IMR-90 (cell line): Measurements from ENCODE around the gene GRSF1. TPM values are rescaled to one million over a fixed set of nuclear protein-coding genes. Genes with fewer than 3 reads are reported as not detected.

Experiments used
- ATAC-seq: fragments of 200-7000 bp; cut with Tn5 transposase; 2 replicates; pipeline ENCODE4 v1.9.1; 2020; ENCODE audit warnings: low read depth, mild to moderate bottlenecking, moderate library complexity
- BruUV-seq: library from RNA; stranded (reverse); fragments of 400-500 nt; replicated peaks from 2 replicates; lab custom pipeline; 2021; lab: Mats Ljungman, UMichigan
- CTCF ChIA-PET: fragments of 300-600 bp; formaldehyde crosslinking; extraction: SDS; loops from one replicate; lab custom pipeline; 2021; ENCODE audit warnings: antibody characterized with exemption; lab: Yijun Ruan, JAX
- POLR2A ChIA-PET: fragments of 300-600 bp; sonication (Branson Sonifier 250); formaldehyde crosslinking; loops from one replicate; lab custom pipeline; 2022; ENCODE audit warnings: antibody characterized with exemption; ENCODE audit not compliant: unreplicated experiment; lab: Charles Lee
- DNase-seq: peaks from one replicate; pipeline ENCODE4 v3.0.0; 2013
- H2AFZ ChIP-seq: replicated peaks from 2 replicates; pipeline ENCODE3; 2013; ENCODE audit warnings: low read length, mild to moderate bottlenecking; ENCODE audit not compliant: poor library complexity
- H2AK5ac ChIP-seq: 2 replicates; pipeline ENCODE4 v1.6.1; 2013; ENCODE audit warnings: low read depth, low read length, inconsistent platforms
- H2AK9ac ChIP-seq: replicated peaks from 2 replicates; pipeline ENCODE3; 2013; ENCODE audit warnings: mild to moderate bottlenecking, low read depth, low read length, moderate library complexity; ENCODE audit not compliant: poor library complexity
- H2BK120ac ChIP-seq: 2 replicates; pipeline ENCODE4 v1.6.1; 2013; ENCODE audit warnings: low read depth, low read length, inconsistent platforms
- H2BK15ac ChIP-seq: 3 replicates; pipeline ENCODE4 v1.6.1; 2013; ENCODE audit warnings: low read depth, low read length, inconsistent platforms
- H2BK20ac ChIP-seq: 2 replicates; pipeline ENCODE4 v1.6.1; 2013; ENCODE audit warnings: low read depth, mild to moderate bottlenecking, inconsistent platforms, low read length, moderate library complexity
- H2BK5ac ChIP-seq: 2 replicates; pipeline ENCODE4 v1.6.1; 2013; ENCODE audit warnings: mild to moderate bottlenecking, low read depth, low read length, inconsistent platforms; ENCODE audit not compliant: poor library complexity, severe bottlenecking
- H3K14ac ChIP-seq: replicated peaks from 2 replicates; pipeline ENCODE4 v1.6.1; 2013; ENCODE audit warnings: low read depth, low read length, inconsistent platforms
- H3K18ac ChIP-seq: 2 replicates; pipeline ENCODE4 v1.6.1; 2013; ENCODE audit warnings: low read depth, low read length, control low read depth
- H3K23ac ChIP-seq: 2 replicates; pipeline ENCODE4 v1.6.1; 2013; ENCODE audit warnings: low read depth, low read length, inconsistent platforms
- H3K27ac ChIP-seq: 2 replicates; pipeline ENCODE4 v1.5.1; 2013; ENCODE audit warnings: mild to moderate bottlenecking, control low read depth, low read length; ENCODE audit not compliant: insufficient read depth
- H3K27me3 ChIP-seq: 2 replicates; pipeline ENCODE4 v1.6.1; 2013; ENCODE audit warnings: low read length; ENCODE audit not compliant: control insufficient read depth, insufficient read depth
- H3K36me3 ChIP-seq: 2 replicates; pipeline ENCODE4 v1.6.1; 2013; ENCODE audit warnings: low read length, mixed read lengths; ENCODE audit not compliant: control insufficient read depth, insufficient read depth
- H3K4ac ChIP-seq: 2 replicates; pipeline ENCODE4 v1.6.1; 2013; ENCODE audit warnings: low read depth, low read length, inconsistent platforms
- H3K4me1 ChIP-seq: 2 replicates; pipeline ENCODE4 v1.6.1; 2013; ENCODE audit warnings: low read length, mixed read lengths; ENCODE audit not compliant: control insufficient read depth, insufficient read depth
- H3K4me2 ChIP-seq: 2 replicates; pipeline ENCODE4 v1.6.1; 2013; ENCODE audit warnings: low read depth, mild to moderate bottlenecking, control low read depth, low read length, moderate library complexity
- H3K4me3 ChIP-seq: 2 replicates; pipeline ENCODE4 v1.5.1; 2013; ENCODE audit warnings: low read depth, mild to moderate bottlenecking, control low read depth, low read length, moderate library complexity; ENCODE audit not compliant: insufficient read depth
- H3K56ac ChIP-seq: 2 replicates; pipeline ENCODE4 v1.6.1; 2013; ENCODE audit warnings: low read length, inconsistent platforms; ENCODE audit not compliant: insufficient read depth; ENCODE audit errors: extremely low read depth
- H3K79me1 ChIP-seq, 2 experiments: 2 replicates each; pipeline ENCODE4 v1.6.1; 2013; ENCODE audit warnings: low read length in 2 of 2, inconsistent platforms in 1 of 2, low read depth in 1 of 2
- H3K9ac ChIP-seq: 2 replicates; pipeline ENCODE4 v1.6.1; 2013; ENCODE audit warnings: low read depth, low read length, control low read depth
- H3K9me1 ChIP-seq: 2 replicates; pipeline ENCODE4 v1.6.1; 2013; ENCODE audit warnings: low read length, inconsistent platforms; ENCODE audit not compliant: insufficient read depth
- H3K9me3 ChIP-seq: 2 replicates; pipeline ENCODE4 v1.6.1; 2013; ENCODE audit warnings: low read length; ENCODE audit not compliant: control insufficient read depth, insufficient read depth
- H4K20me1 ChIP-seq: 2 replicates; pipeline ENCODE4 v1.6.1; 2013; ENCODE audit warnings: low read length, inconsistent platforms; ENCODE audit not compliant: insufficient read depth
- H4K5ac ChIP-seq: 2 replicates; pipeline ENCODE4 v1.6.1; 2013; ENCODE audit warnings: mild to moderate bottlenecking, low read depth, low read length, control low read depth
- H4K8ac ChIP-seq, 2 experiments: 2 replicates each; pipeline ENCODE4 v1.6.1; 2013; ENCODE audit warnings: low read depth in 2 of 2, low read length in 2 of 2, control low read depth in 1 of 2, inconsistent platforms in 1 of 2
- H4K91ac ChIP-seq: 2 replicates; pipeline ENCODE4 v1.6.1; 2013; ENCODE audit warnings: low read depth, low read length, inconsistent platforms; ENCODE audit not compliant: insufficient read depth
- FOS ChIP-seq: fragments of 150-350 bp; IDR thresholded peaks from 2 replicates; pipeline ENCODE4 v1.6.1; 2016; ENCODE audit warnings: low read depth, low read length
- MAFK ChIP-seq: IDR thresholded peaks from 2 replicates; pipeline ENCODE4 v1.6.1; 2012; ENCODE audit warnings: low read depth, low read length, improper control_type of control experiment
- MXI1 ChIP-seq: IDR thresholded peaks from 2 replicates; pipeline ENCODE4 v1.6.1; 2012; ENCODE audit warnings: low read depth, mild to moderate bottlenecking, low read length, moderate library complexity, borderline replicate concordance
- NFE2L2 ChIP-seq: fragments of 150-350 bp; IDR thresholded peaks from 2 replicates; pipeline ENCODE4 v1.6.1; 2016; ENCODE audit warnings: low read depth, mild to moderate bottlenecking, low read length
- RAD21 ChIP-seq: IDR thresholded peaks from 2 replicates; pipeline ENCODE4 v1.6.1; 2012; ENCODE audit warnings: low read length, improper control_type of control experiment
- RCOR1 ChIP-seq: IDR thresholded peaks from 2 replicates; pipeline ENCODE4 v1.6.1; 2012; ENCODE audit warnings: mild to moderate bottlenecking, low read length, improper control_type of control experiment; ENCODE audit not compliant: insufficient replicate concordance
- RFX5 ChIP-seq: IDR thresholded peaks from 2 replicates; pipeline ENCODE4 v1.8.0; 2012; ENCODE audit warnings: low read depth, mild to moderate bottlenecking, low read length, moderate library complexity
- WGBS, 2 experiments: methylation state at CpG; one replicate each; pipeline versions ENCODE4 v1.1.5 to v1.1.7; 2013; ENCODE audit warnings: missing lambda C conversion rate in 2 of 2; ENCODE audit not compliant: insufficient read length in 1 of 2; ENCODE audit errors: extremely low coverage in 2 of 2; 5-methylcytosine and 5-hydroxymethylcytosine counted together
- dilution Hi-C: fragments of 300-500 bp; cut with HindIII; formaldehyde crosslinking; loops from one replicate; pipeline ENCODE4 v1.14.3; 2018; ENCODE audit warnings: low sequenced_read_pairs; ENCODE audit not compliant: unreplicated experiment
- in situ Hi-C: fragments of 300-500 bp; cut with MboI; formaldehyde crosslinking; loops from 3 replicates; pipeline ENCODE4 v1.14.3; 2019; ENCODE audit warnings: low sequenced_read_pairs, inconsistent platforms, mixed read lengths
- intact Hi-C: fragments of 100-400 bp; cut with micrococcal nuclease; formaldehyde crosslinking; loops from 2 replicates; pipeline ENCODE4 v1.10.0; 2022
- polyA plus RNA-seq, 3 experiments: library from polyadenylated mRNA; depleted of rRNA; stranded (reverse); fragments of >200 nt; gene quantifications; 2 replicates each; pipeline ENCODE4 v1.2.3, GENCODE V29; 2012; ENCODE audit warnings: low replicate concordance in 1 of 3
- total RNA-seq: library from RNA; depleted of rRNA; stranded (reverse); fragments of >200 nt; gene quantifications from 2 replicates; pipeline ENCODE4 v1.2.3, GENCODE V29; 2012
- TF ChIP-seq, protein P1 (sequence below): conservative IDR thresholded peaks from 2 replicates; pipeline ENCODE4 v1.5.1; 2012; ENCODE audit warnings: mild to moderate bottlenecking, low read depth, low read length, improper control_type of control experiment

Gene GRSF1
- total and polyA plus RNA-seq, 2 of the 4 experiments (the other 2 are of a cell fraction) = 67.7 to 71.5 TPM

- no peaks in the 10 kb centered on the region for H3K27me3 ChIP-seq
- no peak overlapping the region for H4K8ac ChIP-seq
- no peak overlapping the region for H3K4me2 ChIP-seq
- in situ Hi-C loops = no loop called here
- no peak overlapping the region for H2AK9ac ChIP-seq
- H3K56ac ChIP-seq = no peak overlapping the region
- H3K18ac ChIP-seq = no peak overlapping the region
- H2BK120ac ChIP-seq = no peak overlapping the region
- dilution Hi-C loops = no loop called here
- DNase-seq (no peak), ATAC-seq (no peak)
- WGBS, 2 experiments = no CpG with 5 or more reads among the region's 5 CpGs
- H4K91ac ChIP-seq = no peak overlapping the region
- no peak overlapping the region for H3K27ac ChIP-seq
- no TSS peak for BruUV-seq
- no peak overlapping the region for H3K23ac ChIP-seq
- no peaks in the 10 kb centered on the region for H3K9me3 ChIP-seq
- intact Hi-C loops = loop anchor here (5.0 kb wide), 1 partner anchor 40 kb away; no protein-coding TSS in a partner anchor
- H3K4me3 ChIP-seq = no peak overlapping the region
- no peak overlapping the region for H2BK15ac ChIP-seq
- H3K4ac ChIP-seq = no peak overlapping the region
- 0 out of 2 replicates have a peak, but pooled peaks cover 3% of the 10 kb centered on the region for H3K9me1 ChIP-seq
- no peaks in the 10 kb centered on the region for H4K20me1 ChIP-seq
- no peak overlapping the region for H3K14ac ChIP-seq
- H2BK20ac ChIP-seq = no peak overlapping the region
- H4K5ac ChIP-seq = no peak overlapping the region
- TF ChIP-seq RAD21 = no peak
- no peak for TF ChIP-seq RFX5
- no peak for TF ChIP-seq NFE2L2
- no peak for TF ChIP-seq FOS
- TF ChIP-seq MXI1 = no peak
- TF ChIP-seq, protein P1, sequence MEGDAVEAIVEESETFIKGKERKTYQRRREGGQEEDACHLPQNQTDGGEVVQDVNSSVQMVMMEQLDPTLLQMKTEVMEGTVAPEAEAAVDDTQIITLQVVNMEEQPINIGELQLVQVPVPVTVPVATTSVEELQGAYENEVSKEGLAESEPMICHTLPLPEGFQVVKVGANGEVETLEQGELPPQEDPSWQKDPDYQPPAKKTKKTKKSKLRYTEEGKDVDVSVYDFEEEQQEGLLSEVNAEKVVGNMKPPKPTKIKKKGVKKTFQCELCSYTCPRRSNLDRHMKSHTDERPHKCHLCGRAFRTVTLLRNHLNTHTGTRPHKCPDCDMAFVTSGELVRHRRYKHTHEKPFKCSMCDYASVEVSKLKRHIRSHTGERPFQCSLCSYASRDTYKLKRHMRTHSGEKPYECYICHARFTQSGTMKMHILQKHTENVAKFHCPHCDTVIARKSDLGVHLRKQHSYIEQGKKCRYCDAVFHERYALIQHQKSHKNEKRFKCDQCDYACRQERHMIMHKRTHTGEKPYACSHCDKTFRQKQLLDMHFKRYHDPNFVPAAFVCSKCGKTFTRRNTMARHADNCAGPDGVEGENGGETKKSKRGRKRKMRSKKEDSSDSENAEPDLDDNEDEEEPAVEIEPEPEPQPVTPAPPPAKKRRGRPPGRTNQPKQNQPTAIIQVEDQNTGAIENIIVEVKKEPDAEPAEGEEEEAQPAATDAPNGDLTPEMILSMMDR = no peak
- peak; percentile 62 for TF ChIP-seq MAFK
- no peak for TF ChIP-seq RCOR1
- H2AK5ac ChIP-seq = no peak overlapping the region
- ChIA-PET CTCF (interaction anchor here (0.6 to 1.1 kb wide), 2 partner anchors 11 to 16 kb away, joined by 3 read pairs; no protein-coding TSS in a partner anchor), POLR2A (no interaction called here)
- no peak overlapping the region for H2AFZ ChIP-seq
- H3K36me3 ChIP-seq = peaks cover 20% of the 10 kb centered on the region
- no peaks in the 10 kb centered on the region; the same call in 1 of the 2 replicates for H3K4me1 ChIP-seq
- no peak overlapping the region for H2BK5ac ChIP-seq
- no peak overlapping the region for H3K9ac ChIP-seq
- H3K79me1 ChIP-seq = no peaks in the 10 kb centered on the region; a peak in 1 of 4 replicates
Observed at GRCh38 chr4:70787496-70787895, 52.2 kb downstream of the GRSF1 start.
